Muscle of leg (tissue), 11 donors: ENCODE measurements around the gene TMED9. TPM values are rescaled to one million over a fixed set of nuclear protein-coding genes. Genes with fewer than 3 reads are reported as not detected.
A peak's percentile ranks its signal among the peaks of the same experiment; 100 is the strongest.

Experiments
- DNase-seq: peaks from one replicate; pipeline ENCODE4 v3.0.0; 2013
- H3K27ac ChIP-seq: one replicate; pipeline ENCODE4 v1.5.1; 2013; ENCODE audit warnings: mild to moderate bottlenecking, low read length, control low read depth
- H3K27me3 ChIP-seq: one replicate; pipeline ENCODE4 v1.6.1; 2013; ENCODE audit warnings: low read length; ENCODE audit not compliant: control insufficient read depth, insufficient read depth
- H3K36me3 ChIP-seq: one replicate; pipeline ENCODE4 v1.6.1; 2013; ENCODE audit warnings: low read length; ENCODE audit not compliant: control insufficient read depth, insufficient read depth
- H3K4me1 ChIP-seq: one replicate; pipeline ENCODE4 v1.6.1; 2013; ENCODE audit warnings: low read length; ENCODE audit not compliant: control insufficient read depth, insufficient read depth
- H3K4me3 ChIP-seq: one replicate; pipeline ENCODE4 v1.5.1; 2013; ENCODE audit warnings: low read length, control low read depth
- H3K9me3 ChIP-seq: replicated peaks from 2 replicates; pipeline ENCODE4 v1.6.1; 2013; ENCODE audit warnings: low read depth, low read length; ENCODE audit not compliant: control insufficient read depth
- WGBS: methylation state at CpG from one replicate; pipeline ENCODE4 v1.1.5; 2013; ENCODE audit warnings: missing lambda C conversion rate; ENCODE audit not compliant: insufficient coverage; 5-methylcytosine and 5-hydroxymethylcytosine counted together
- polyA plus RNA-seq, 8 donors: library from polyadenylated mRNA; unstranded; fragments of 120-200 nt; gene quantifications; one replicate each; pipeline versions ENCODE4 v1.2.1 to v1.2.3, GENCODE V29; 2013; ENCODE audit warnings: inconsistent platforms in 1 of 8, low replicate concordance in 1 of 8; ENCODE audit not compliant: insufficient read length in 8 of 8, insufficient read depth in 1 of 8
- total RNA-seq: library from RNA; stranded (reverse); fragments of 120-200 nt; gene quantifications from one replicate; pipeline ENCODE4 v1.2.4, GENCODE V29; 2013

Gene TMED9
- total and polyA plus RNA-seq, 9 donors = 48.0 to 161 (median 133) TPM

DNA sequence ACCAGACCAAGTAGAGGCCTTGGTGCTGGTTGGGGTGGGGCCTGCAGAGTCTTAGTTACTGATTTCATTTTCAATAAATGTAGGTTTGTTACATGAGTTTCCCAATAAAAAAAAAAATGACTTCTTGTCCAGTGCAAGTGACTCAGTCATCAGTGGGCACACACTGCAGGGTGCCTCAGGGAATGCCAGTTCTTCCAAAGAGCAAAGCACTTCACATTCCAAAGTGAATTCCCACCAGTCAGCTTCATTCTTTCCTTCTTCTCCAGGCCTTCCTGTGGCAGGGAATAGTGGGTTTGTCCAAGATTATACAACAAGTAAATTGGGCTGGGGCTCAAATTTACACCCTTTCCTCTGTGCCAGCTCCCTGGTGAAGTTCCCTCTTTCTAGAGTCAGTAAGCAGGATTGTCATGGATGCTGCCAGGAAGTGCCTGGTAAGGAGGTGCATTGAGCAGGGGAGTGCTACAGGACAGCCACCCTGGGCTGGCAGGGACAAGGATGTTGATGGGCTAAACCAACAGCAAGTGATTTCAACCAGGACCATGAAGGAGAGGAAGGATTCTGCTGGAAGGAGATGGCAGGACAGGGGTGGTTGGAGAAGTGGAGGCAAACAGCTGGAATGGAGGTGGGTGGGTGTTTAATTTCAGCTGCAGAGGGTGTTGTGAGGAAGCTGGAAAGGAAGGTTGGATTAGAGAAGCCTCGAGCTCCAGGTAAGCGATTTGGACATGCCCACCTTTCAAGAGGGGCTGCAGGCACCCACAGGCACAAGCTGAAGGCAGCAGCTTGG, 4.2 kb downstream of the TMED9 start:
- no peaks in the 10 kb centered on the region for H3K27me3 ChIP-seq
- no peak for DNase-seq
- peaks cover 37% of the 10 kb centered on the region for H3K36me3 ChIP-seq
- H3K4me1 ChIP-seq = peaks cover 21% of the 10 kb centered on the region
- no peak overlapping the region for H3K4me3 ChIP-seq
- H3K9me3 ChIP-seq = no peaks in the 10 kb centered on the region
- H3K27ac ChIP-seq = no peak overlapping the region
- WGBS = 100% methylated on average over 1 of the region's 2 CpGs

DNA sequence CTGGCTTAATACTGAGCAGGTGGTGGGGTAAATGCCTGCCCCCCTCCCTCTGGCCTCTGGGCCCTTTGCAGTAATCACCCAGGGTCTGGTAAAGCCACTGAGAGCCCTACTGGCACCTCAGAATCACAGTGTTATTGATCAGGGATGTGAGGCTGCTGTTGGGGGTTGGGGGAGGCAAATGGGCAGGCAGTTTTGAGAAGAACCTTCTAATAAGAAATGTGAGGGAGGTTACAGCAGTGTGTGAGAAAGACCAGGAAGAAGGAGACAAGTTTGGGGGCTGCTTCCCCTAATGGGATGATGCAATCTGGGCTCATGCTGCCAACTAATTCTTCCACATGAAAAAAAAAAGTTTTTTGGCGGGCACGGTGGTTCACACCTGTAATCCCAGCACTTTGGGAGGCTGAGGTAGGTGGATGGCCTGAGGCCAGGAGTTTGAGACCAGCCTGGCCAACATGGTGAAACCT, 4.8 kb downstream of the TMED9 start:
- no peak for DNase-seq
- Histone ChIP-seq H3K9me3 (no peaks in the 10 kb centered on the region), H3K4me1 (peaks cover 20% of the 10 kb centered on the region), H3K27ac (no peak overlapping the region), H3K36me3 (peaks cover 37% of the 10 kb centered on the region), H3K27me3 (no peaks in the 10 kb centered on the region), H3K4me3 (no peak overlapping the region)
- no CpG with 5 or more reads among the region's 2 CpGs for WGBS

DNA sequence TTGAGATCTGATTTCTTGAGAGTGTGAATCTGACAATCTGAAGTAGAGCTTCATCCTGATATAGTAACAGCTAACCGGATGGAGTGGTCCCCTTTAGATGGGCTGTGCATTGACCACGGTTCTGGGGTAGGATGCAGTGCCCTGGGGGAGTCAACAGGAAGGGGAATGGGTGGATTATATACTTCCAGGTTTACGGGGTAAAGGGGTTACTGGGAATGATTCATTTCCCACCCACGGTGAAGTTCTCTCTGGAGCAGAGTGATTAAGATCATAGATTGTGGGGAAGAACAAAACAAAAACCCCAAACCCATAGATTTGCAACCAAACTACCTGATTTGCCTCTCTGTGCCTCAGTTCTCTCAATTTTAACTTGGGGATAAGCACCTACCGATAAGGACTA, 6.5 kb downstream of the TMED9 start:
- DNase-seq = no peak
- Histone ChIP-seq H3K27ac (no peak overlapping the region), H3K9me3 (no peaks in the 10 kb centered on the region), H3K27me3 (no peaks in the 10 kb centered on the region), H3K36me3 (peaks cover 33% of the 10 kb centered on the region), H3K4me1 (peaks cover 10% of the 10 kb centered on the region), H3K4me3 (no peak overlapping the region)
- no CpG with 5 or more reads among the region's 5 CpGs for WGBS

DNA sequence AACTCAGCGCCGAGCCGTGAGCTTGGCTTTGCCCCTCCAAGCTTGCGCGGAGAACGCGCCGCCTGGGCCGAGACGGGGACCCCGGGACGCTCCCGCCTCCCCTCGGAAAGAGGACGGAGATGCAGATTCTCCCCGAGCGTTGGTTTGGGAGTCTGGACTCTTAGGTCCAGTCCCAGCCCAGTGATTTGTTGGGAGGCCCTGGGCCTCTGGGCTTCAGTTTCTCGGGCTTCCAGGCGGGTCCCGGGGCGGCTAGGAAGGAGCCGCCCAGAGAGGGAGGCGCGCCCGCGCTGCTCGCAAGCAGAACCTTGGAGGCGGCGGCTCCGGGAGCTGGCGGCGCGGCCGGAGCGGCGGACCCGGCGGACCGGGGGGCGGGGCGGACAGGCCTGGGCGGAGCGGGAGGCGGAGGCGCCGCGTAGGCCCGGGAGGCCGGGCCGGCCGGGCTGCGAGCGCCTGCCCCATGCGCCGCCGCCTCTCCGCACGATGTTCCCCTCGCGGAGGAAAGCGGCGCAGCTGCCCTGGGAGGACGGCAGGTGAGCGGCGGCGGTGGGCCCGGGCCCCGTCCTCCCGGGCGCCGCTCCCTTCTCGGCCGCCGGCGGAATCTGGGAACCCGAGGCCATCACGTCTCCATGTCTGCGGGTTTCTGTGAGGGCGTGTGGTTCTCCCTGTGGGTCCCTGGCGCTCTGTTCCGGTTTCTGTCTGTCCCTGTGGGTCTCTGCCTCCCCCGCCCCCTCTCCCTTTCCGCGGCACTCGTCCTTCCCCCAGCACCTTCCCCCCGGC, 7.9 kb downstream of the TMED9 start, which contains the start of gene B4GALT7:
B4GALT7 (plus strand) TSS at position 402 of the 777 bp plus-strand sequence; CDS start at position 481, 79 bp downstream.
- under 1% methylated on average over 82 of the region's 86 CpGs for WGBS
- peak within 1 kb of the TSS; percentile 81 for H3K4me3 ChIP-seq
- H3K36me3 ChIP-seq = peaks cover 19% of the 10 kb centered on the region
- peak within 1 kb of the TSS; percentile 93 for H3K27ac ChIP-seq
- peaks cover 8% of the 10 kb centered on the region for H3K4me1 ChIP-seq
- DNase-seq = peak; percentile 92
- H3K9me3 ChIP-seq = no peaks in the 10 kb centered on the region
- H3K27me3 ChIP-seq = no peaks in the 10 kb centered on the region

DNA sequence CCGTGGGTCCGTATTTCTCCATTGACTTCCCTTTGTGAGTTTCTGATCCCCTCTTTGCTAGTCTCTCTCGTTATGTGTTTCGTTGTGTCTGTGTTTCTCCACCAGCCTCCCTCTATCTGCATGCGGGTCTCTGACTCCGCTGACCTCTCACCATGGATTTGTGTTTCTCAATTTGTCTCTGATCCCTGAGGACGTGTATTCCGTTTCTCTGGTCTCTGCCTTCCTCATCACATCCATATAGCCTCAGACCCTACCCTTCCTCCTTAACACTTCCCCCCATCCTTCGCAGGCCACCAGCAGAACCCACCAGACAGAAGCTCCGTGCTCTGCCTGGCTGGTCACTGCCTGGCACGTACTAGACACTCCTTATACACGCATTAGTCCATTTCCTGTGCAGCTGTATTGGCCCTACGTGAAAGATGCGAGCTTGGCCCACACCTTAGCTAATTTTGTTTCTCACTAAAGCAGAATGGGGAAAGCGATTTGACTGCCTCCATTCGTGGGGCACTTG, 8.6 kb downstream of the TMED9 start:
- peak overlapping the region; percentile 81 for H3K4me3 ChIP-seq
- no peaks in the 10 kb centered on the region for H3K9me3 ChIP-seq
- H3K36me3 ChIP-seq = peaks cover 16% of the 10 kb centered on the region
- WGBS = under 1% methylated on average over 16 of the region's 16 CpGs
- H3K4me1 ChIP-seq = peaks cover 8% of the 10 kb centered on the region
- DNase-seq = peak; percentile 46
- peak overlapping the region; percentile 78 for H3K27ac ChIP-seq
- no peaks in the 10 kb centered on the region for H3K27me3 ChIP-seq

DNA sequence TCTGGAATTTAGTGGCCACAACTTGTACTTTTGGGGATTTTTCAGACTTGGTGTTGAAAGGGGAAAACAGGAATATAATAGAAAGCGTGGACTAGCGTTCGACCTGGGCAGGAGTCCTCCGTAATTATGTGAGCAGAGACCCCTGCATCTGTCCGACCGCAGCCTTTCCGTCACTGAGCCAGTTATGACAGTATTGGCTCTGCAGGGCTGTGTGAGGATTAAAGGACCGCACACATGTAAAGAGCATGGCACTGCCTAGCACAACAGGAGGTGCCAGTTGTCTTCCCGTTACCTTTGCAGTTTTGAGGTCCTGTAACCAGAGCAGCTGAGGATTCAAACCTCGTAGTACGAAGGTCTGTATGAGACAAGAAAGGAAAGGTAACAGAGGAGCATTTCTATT, 9.1 kb downstream of the TMED9 start:
- H3K4me3 ChIP-seq = peak overlapping the region; percentile 81
- H3K4me1 ChIP-seq = peaks cover 8% of the 10 kb centered on the region
- peak; percentile 3 for DNase-seq
- H3K27me3 ChIP-seq = no peaks in the 10 kb centered on the region
- 77% methylated on average over 11 of the region's 11 CpGs for WGBS
- no peak overlapping the region for H3K27ac ChIP-seq
- H3K9me3 ChIP-seq = no peaks in the 10 kb centered on the region
- peaks cover 16% of the 10 kb centered on the region for H3K36me3 ChIP-seq

DNA sequence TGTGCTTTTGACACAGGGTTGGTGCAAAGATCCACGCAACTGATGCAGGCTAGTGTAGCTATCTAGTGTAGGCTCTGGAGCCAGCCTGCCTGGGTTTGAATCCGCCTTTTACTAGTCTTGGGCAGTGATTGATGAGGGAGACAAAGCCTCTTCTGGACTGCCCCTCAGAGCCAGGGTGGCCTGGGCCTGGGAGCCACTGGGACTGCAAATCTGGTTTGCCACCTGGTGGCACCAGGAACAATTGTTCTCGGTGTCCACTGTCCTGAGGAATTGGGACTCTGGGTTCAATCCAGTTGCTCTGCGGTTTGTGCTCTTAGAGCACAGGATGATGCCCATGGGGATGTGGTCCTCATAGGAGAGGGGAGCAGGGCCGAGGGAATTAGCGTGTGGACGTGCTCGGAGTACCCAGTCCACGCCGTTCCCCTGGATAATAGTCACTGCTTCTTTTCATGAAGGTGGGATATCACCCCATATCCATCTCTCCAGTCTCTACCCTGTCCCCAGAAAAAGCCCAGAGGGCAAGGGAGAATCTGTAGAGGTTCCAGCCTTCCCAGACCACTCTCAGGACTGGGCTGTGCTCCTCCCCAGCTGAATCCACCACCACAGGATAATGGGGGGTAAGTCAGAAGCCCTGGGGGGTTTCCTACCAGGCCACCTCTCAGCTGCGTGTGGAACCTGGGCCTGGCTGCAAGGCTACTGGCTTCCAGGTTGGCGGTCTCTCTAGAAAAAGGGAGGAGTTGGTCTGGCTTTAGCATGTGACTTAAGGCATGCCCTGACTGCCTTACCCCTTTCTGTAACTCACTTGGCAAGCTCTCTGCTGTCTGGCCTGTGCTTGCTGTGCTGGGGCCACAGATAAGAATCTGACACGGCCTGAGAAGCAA, 9.8 kb downstream of the TMED9 start:
- no peaks in the 10 kb centered on the region for H3K9me3 ChIP-seq
- H3K27me3 ChIP-seq = no peaks in the 10 kb centered on the region
- 91% methylated on average over 6 of the region's 13 CpGs for WGBS
- no peak overlapping the region for H3K4me3 ChIP-seq
- H3K36me3 ChIP-seq = peaks cover 12% of the 10 kb centered on the region
- peaks cover 8% of the 10 kb centered on the region for H3K4me1 ChIP-seq
- peak; percentile 10 for DNase-seq
- no peak overlapping the region for H3K27ac ChIP-seq

DNA sequence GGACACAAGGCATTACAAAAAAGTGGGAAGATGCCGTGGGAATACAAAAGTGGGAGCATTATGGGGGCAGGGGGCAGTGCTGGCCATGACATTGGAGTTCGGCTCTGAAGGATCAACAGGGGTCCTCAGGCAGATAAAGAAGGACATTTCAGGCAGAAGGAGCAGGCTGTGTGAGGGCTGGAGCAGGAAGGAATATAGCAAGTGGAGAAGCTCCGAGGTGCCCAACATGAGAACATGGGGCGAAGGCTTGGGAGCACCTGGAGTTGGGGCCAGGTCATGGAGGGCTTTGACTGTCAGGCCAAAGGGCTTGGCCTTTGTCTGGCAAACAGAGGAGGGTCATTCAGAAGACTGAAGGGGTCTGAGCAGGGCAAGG, 10.4 kb downstream of the TMED9 start:
- H3K4me1 ChIP-seq = peaks cover 10% of the 10 kb centered on the region
- 93% methylated on average over 4 of the region's 4 CpGs for WGBS
- H3K36me3 ChIP-seq = peaks cover 13% of the 10 kb centered on the region
- no peak for DNase-seq
- no peak overlapping the region for H3K27ac ChIP-seq
- H3K4me3 ChIP-seq = no peak overlapping the region
- H3K9me3 ChIP-seq = no peaks in the 10 kb centered on the region
- H3K27me3 ChIP-seq = no peaks in the 10 kb centered on the region

DNA sequence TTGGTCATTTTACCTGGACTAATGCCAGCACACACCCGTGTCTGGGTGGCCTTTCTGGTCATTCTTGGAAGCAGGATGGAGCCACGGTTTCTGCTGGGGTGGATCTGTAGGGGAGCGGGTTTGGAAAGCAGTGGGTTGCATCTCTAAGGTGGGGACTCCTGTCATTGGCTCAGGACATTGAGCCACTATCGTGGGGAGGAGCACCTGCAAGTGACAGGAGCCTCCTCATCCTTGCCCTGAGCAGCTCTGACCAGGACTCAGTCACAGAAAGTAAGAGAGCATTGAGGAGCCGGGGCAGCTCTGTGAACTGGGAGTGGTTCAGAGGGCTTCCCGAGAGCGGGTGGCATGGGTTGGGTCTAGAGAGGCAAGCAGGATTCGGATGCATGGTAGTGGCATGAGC, 11.6 kb downstream of the TMED9 start:
- no peaks in the 10 kb centered on the region for H3K27me3 ChIP-seq
- WGBS = 77% methylated on average over 8 of the region's 8 CpGs
- peaks cover 13% of the 10 kb centered on the region for H3K4me1 ChIP-seq
- no peak overlapping the region for H3K4me3 ChIP-seq
- no peak overlapping the region for H3K27ac ChIP-seq
- H3K36me3 ChIP-seq = peaks cover 17% of the 10 kb centered on the region
- peak; percentile 5 for DNase-seq
- no peaks in the 10 kb centered on the region for H3K9me3 ChIP-seq
